Activated CD4-positive, alpha-beta memory T cell treated with anti-CD3 and anti-CD28 coated beads for 36 hours (primary cell): Measurements from ENCODE around the gene STAC3. TPM values are rescaled to one million over a fixed set of nuclear protein-coding genes. Genes with fewer than 3 reads are reported as not detected.

ENCODE experiments used
- CTCF ChIA-PET: fragments of 350-600 bp; sonication (Branson Sonifier 250); formaldehyde crosslinking; loops from one replicate; lab custom pipeline; 2021; ENCODE audit warnings: antibody characterized with exemption, inconsistent platforms; lab: Charles Lee
- POLR2A ChIA-PET: fragments of 350-600 bp; sonication (Branson Sonifier 250); formaldehyde crosslinking; loops from one replicate; lab custom pipeline; 2021; ENCODE audit warnings: antibody characterized with exemption; lab: Charles Lee
- DNase-seq: peaks from one replicate; pipeline ENCODE4 v3.0.0-alpha.2; 2020
- H3K27ac Mint-ChIP-seq: one replicate; pipeline ENCODE4 v1.8.0; 2021; ENCODE audit warnings: mixed read lengths
- H3K27me3 Mint-ChIP-seq: one replicate; pipeline ENCODE4 v1.8.0; 2021; ENCODE audit warnings: mixed read lengths
- H3K36me3 Mint-ChIP-seq: one replicate; pipeline ENCODE4 v1.8.0; 2021; ENCODE audit warnings: mixed read lengths
- H3K4me1 Mint-ChIP-seq: one replicate; pipeline ENCODE4 v1.8.0; 2021; ENCODE audit warnings: low read depth, mixed read lengths
- H3K4me3 Mint-ChIP-seq: one replicate; pipeline ENCODE4 v1.8.0; 2021; ENCODE audit warnings: mild to moderate bottlenecking, mixed read lengths
- H3K9me3 Mint-ChIP-seq: one replicate; pipeline ENCODE4 v1.8.0; 2021; ENCODE audit warnings: mixed read lengths
- intact Hi-C: fragments of 100-400 bp; cut with micrococcal nuclease; formaldehyde crosslinking; loops from one replicate; pipeline ENCODE4 v1.15.1; 2023
- total RNA-seq, 2 experiments: library from RNA; stranded (reverse); gene quantifications; one replicate each; pipeline ENCODE4 v1.2.3, GENCODE V29; 2021

The STAC3 gene
- total RNA-seq, 2 experiments from 2014 or later = 1.9 to 2.0 TPM

GRCh38 chr12:57270966-57271470 is 20.0 kb upstream of the STAC3 start:
- Mint-ChIP-seq H3K4me3 (no peak overlapping the region), H3K27me3 (no peaks in the 10 kb centered on the region), H3K4me1 (peaks cover 16% of the 10 kb centered on the region), H3K9me3 (no peaks in the 10 kb centered on the region), H3K27ac (no peak overlapping the region), H3K36me3 (peaks cover 33% of the 10 kb centered on the region)
- intact Hi-C loops = no loop called here
- ChIA-PET POLR2A (interaction anchor here (0.6 to 0.7 kb wide), 3 partner anchors 38 to 332 kb away, joined by 3 read pairs; no protein-coding TSS in a partner anchor), CTCF (interaction anchor here (0.6 to 2.7 kb wide), 6 partner anchors 28 to 185 kb away, joined by 3 to 8 read pairs (median 4); no protein-coding TSS in a partner anchor)
- DNase-seq = no peak

- no peaks in the 10 kb centered on the region for H3K9me3 Mint-ChIP-seq
- intact Hi-C loops = no loop called here
- DNase-seq = peak; percentile 66
- no peak overlapping the region for H3K4me3 Mint-ChIP-seq
- H3K4me1 Mint-ChIP-seq = peaks cover 16% of the 10 kb centered on the region
- H3K27ac Mint-ChIP-seq = peak overlapping the region; percentile 81
- peaks cover 28% of the 10 kb centered on the region for H3K36me3 Mint-ChIP-seq
- ChIA-PET CTCF (interaction anchor here (0.6 kb wide), 2 partner anchors 189 to 191 kb away, joined by 3 read pairs; no protein-coding TSS in a partner anchor), POLR2A (no interaction called here)
- H3K27me3 Mint-ChIP-seq = no peaks in the 10 kb centered on the region
These were observed 17.3 kb upstream of the STAC3 start for GRCh38 chr12:57268264-57268663.

- ChIA-PET POLR2A (interaction anchor here (0.6 kb wide), 1 partner anchor 154 kb away, joined by 3 read pairs; no protein-coding TSS in a partner anchor), CTCF (interaction anchor here (0.7 to 2.5 kb wide), 3 partner anchors 24 to 196 kb away, joined by 3 to 10 read pairs (median 3); partner anchors contain the start of gene GLI1)
- Mint-ChIP-seq H3K4me3 (no peak overlapping the region), H3K27me3 (no peaks in the 10 kb centered on the region), H3K36me3 (peaks cover 28% of the 10 kb centered on the region), H3K9me3 (no peaks in the 10 kb centered on the region), H3K4me1 (peaks cover 16% of the 10 kb centered on the region), H3K27ac (no peak overlapping the region)
- intact Hi-C loops = no loop called here
- DNase-seq = no peak
These were observed 15.7 kb upstream of the STAC3 start for GRCh38 chr12:57266681-57267080.

- no peak for DNase-seq
- Mint-ChIP-seq H3K27me3 (no peaks in the 10 kb centered on the region), H3K27ac (no peak overlapping the region), H3K9me3 (no peaks in the 10 kb centered on the region), H3K36me3 (peaks cover 24% of the 10 kb centered on the region), H3K4me1 (peaks cover 7% of the 10 kb centered on the region), H3K4me3 (no peak overlapping the region)
- CTCF ChIA-PET = interaction anchor here (0.6 to 3.4 kb wide), 4 partner anchors 59 to 196 kb away, joined by 3 to 32 read pairs (median 6); partner anchors contain the start of gene GLI1
- intact Hi-C loops = loop anchor here (1.0 to 2.0 kb wide), 2 partner anchors 18 to 190 kb away; no protein-coding TSS in a partner anchor
- POLR2A ChIA-PET = no interaction called here
These were observed 12.1 kb upstream of the STAC3 start for GRCh38 chr12:57263096-57263495.

GRCh38 chr12:57262126-57262822 is 11.3 kb upstream of the STAC3 start:
- Mint-ChIP-seq H3K4me1 (peaks cover 4% of the 10 kb centered on the region), H3K9me3 (no peaks in the 10 kb centered on the region), H3K27ac (no peak overlapping the region), H3K36me3 (peaks cover 22% of the 10 kb centered on the region), H3K4me3 (no peak overlapping the region), H3K27me3 (no peaks in the 10 kb centered on the region)
- intact Hi-C loops = loop anchor here (2.0 kb wide), 1 partner anchor 19 kb away; no protein-coding TSS in a partner anchor
- CTCF ChIA-PET = interaction anchor here (0.6 to 3.4 kb wide), 9 partner anchors 19 to 197 kb away, joined by 3 to 32 read pairs (median 8); partner anchors contain the start of gene GLI1
- DNase-seq = no peak
- POLR2A ChIA-PET = no interaction called here

GRCh38 chr12:57261428-57261865 is 10.5 kb upstream of the STAC3 start:
- POLR2A ChIA-PET = no interaction called here

GRCh38 chr12:57260366-57260765 is 9.4 kb upstream of the STAC3 start:
- H3K36me3 Mint-ChIP-seq = peaks cover 27% of the 10 kb centered on the region
- DNase-seq = no peak
- intact Hi-C loops = no loop called here
- peaks cover 4% of the 10 kb centered on the region for H3K4me1 Mint-ChIP-seq
- no peaks in the 10 kb centered on the region for H3K27me3 Mint-ChIP-seq
- H3K9me3 Mint-ChIP-seq = no peaks in the 10 kb centered on the region
- H3K27ac Mint-ChIP-seq = no peak overlapping the region
- ChIA-PET POLR2A (no interaction called here), CTCF (interaction anchor here (1.3 to 2.6 kb wide), 4 partner anchors 16 to 203 kb away, joined by 3 to 23 read pairs (median 4); partner anchors contain the start of gene INHBE)
- no peak overlapping the region for H3K4me3 Mint-ChIP-seq

More at GRCh38 chr12:57261428-57261865, 10.5 kb upstream of the STAC3 start:
- CTCF ChIA-PET = interaction anchor here (0.6 to 2.6 kb wide), 8 partner anchors 15 to 202 kb away, joined by 3 to 23 read pairs (median 4); no protein-coding TSS in a partner anchor
- H3K36me3 Mint-ChIP-seq = peaks cover 20% of the 10 kb centered on the region
- H3K27me3 Mint-ChIP-seq = no peaks in the 10 kb centered on the region
- no peak overlapping the region for H3K4me3 Mint-ChIP-seq
- DNase-seq = no peak
- no peak overlapping the region for H3K27ac Mint-ChIP-seq
- intact Hi-C loops = no loop called here
- H3K4me1 Mint-ChIP-seq = peaks cover 4% of the 10 kb centered on the region
- no peaks in the 10 kb centered on the region for H3K9me3 Mint-ChIP-seq

- H3K36me3 Mint-ChIP-seq = peaks cover 23% of the 10 kb centered on the region
These were observed 8.3 kb upstream of the STAC3 start for GRCh38 chr12:57258977-57259970.

GRCh38 chr12:57255916-57256315 is 4.9 kb upstream of the STAC3 start:
- no peak for DNase-seq
- POLR2A ChIA-PET = no interaction called here
- no peak overlapping the region for H3K27ac Mint-ChIP-seq
- CTCF ChIA-PET = interaction anchor here (0.7 to 1.8 kb wide), 3 partner anchors 13 to 526 kb away, joined by 3 to 6 read pairs (median 5); no protein-coding TSS in a partner anchor
- no peak overlapping the region for H3K4me3 Mint-ChIP-seq
- H3K27me3 Mint-ChIP-seq = no peaks in the 10 kb centered on the region
- intact Hi-C loops = no loop called here
- H3K36me3 Mint-ChIP-seq = peaks cover 20% of the 10 kb centered on the region
- H3K4me1 Mint-ChIP-seq = no peaks in the 10 kb centered on the region
- H3K9me3 Mint-ChIP-seq = no peaks in the 10 kb centered on the region

More at GRCh38 chr12:57258977-57259970, 8.3 kb upstream of the STAC3 start:
- DNase-seq = no peak
- ChIA-PET POLR2A (no interaction called here), CTCF (interaction anchor here (1.3 kb wide), 1 partner anchor 197 kb away, joined by 5 read pairs; the partner anchor contains the start of gene INHBE)
- intact Hi-C loops = no loop called here
- Mint-ChIP-seq H3K27ac (no peak overlapping the region), H3K27me3 (no peaks in the 10 kb centered on the region), H3K9me3 (no peaks in the 10 kb centered on the region), H3K4me3 (no peak overlapping the region), H3K4me1 (peaks cover 4% of the 10 kb centered on the region)

GRCh38 chr12:57254506-57255280 is 3.7 kb upstream of the STAC3 start:
- H3K4me1 Mint-ChIP-seq = no peaks in the 10 kb centered on the region
- no peak overlapping the region for H3K4me3 Mint-ChIP-seq
- intact Hi-C loops = no loop called here
- no peak overlapping the region for H3K27ac Mint-ChIP-seq
- H3K27me3 Mint-ChIP-seq = no peaks in the 10 kb centered on the region
- ChIA-PET CTCF (no interaction called here), POLR2A (no interaction called here)
- H3K9me3 Mint-ChIP-seq = no peaks in the 10 kb centered on the region
- peaks cover 19% of the 10 kb centered on the region for H3K36me3 Mint-ChIP-seq
- no peak for DNase-seq
